HG03280 (cell line): ENCODE measurements around the gene KLHL22.
A peak's percentile ranks its signal among the peaks of the same experiment; 100 is the strongest.
"Not testable (repeated sequence)": the region's sequence is repeated elsewhere in the genome, so short reads cannot be mapped to it uniquely, and the experiment has no call there.

Source experiments
- ATAC-seq: cut with Tn5 transposase; IDR thresholded peaks from one replicate; pipeline ENCODE4 v1.9.1; 2021; ENCODE audit warnings: mild to moderate bottlenecking, moderate library complexity; ENCODE audit not compliant: unreplicated experiment

The KLHL22 gene

GRCh38 chr22:20423008-20423905 lies 72.3 kb downstream of the KLHL22 start:
- no peak for ATAC-seq

GRCh38 chr22:20422271-20423007 lies 73.2 kb downstream of the KLHL22 start:
- ATAC-seq, result no peak

- ATAC-seq, result no peak
Measured at GRCh38 chr22:20421507-20421874, 74.1 kb downstream of the KLHL22 start.

DNA sequence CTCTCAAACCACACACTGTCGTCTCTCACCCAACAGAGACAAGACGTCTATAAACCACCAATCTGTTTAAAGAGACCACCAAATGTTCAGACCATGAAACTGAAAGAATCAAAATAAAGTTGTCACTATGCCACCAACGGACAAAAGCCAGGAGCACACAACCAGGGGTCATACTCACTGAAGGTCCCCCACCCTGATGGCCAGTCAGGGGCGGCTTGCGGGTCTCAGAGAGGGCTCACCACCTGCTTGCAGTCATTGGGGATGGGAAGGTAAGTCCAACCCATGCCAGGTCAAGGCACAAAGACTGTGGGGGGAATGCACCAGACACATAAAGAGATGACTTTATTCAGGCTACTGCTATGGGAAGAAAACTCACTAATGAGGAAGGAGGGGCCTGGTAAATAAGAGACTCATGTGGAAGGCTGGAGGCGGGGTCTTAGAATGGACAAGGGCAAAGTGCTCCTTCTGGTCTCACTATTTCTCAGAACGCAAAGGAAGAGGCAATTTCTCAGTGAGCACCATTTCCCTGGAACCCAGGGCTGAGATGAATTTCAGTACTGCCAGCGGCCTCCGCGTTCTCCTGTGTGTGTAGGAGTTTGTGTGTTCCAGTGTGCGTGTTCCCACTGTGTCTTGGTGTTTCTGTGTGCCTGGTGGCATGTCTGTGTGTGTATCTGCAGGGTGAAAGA lies 75.3 kb downstream of the KLHL22 start:
- ATAC-seq, result no peak

GRCh38 chr22:20419664-20419951 lies 76.0 kb downstream of the KLHL22 start:
- no peak for ATAC-seq

DNA sequence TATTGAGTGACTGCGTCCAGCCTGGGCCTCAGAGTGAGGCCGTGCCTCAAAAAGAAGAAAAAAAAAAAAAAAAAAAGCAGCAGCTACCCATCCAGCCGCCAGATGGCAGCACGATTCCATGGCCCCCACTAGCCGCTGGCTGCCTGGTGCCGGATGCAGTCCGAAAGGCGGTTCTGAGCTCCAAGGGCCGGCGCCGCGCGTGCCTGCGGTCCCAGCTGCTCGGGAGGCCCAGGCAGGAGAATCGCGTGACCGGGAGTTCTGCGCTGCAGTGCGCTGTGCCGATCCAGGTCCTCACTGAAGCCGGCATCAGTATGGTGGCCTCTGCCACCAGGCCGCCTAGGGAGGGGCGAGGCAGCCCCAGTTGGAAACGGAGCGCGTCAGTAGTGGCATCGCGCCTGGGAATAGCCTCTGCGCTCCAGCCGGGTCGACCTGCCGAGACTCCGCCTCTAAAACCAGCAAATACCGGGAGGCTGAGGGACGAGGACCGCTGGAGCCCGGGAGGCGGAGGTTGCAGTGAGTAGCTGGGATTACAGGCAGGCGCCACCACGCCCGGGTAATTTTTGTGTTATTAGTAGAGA lies 77.3 kb downstream of the KLHL22 start:
- peak; percentile 47 for ATAC-seq

DNA sequence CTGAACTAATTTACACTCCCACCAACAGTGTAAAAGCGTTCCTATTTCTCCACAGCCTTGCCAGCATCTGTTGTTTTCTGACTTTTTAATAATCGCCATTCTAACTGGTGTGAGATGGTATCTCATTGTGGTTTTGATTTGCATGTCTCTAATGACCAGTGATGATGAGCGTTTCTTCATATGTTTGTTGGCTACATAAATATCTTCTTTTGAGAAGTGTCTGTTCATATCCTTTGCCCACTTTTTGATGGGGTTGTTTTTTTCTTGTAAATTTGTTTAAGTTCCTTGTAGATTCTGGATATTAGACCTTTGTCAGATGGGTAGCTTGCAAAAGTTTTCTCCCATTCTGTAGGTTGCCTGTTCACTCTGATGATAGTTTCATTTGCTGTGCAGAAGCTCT lies 79.9 kb downstream of the KLHL22 start:
- ATAC-seq, result not testable (repeated sequence)

GRCh38 chr22:20415241-20415640 lies 80.4 kb downstream of the KLHL22 start:
- ATAC-seq, result not testable (repeated sequence)

DNA sequence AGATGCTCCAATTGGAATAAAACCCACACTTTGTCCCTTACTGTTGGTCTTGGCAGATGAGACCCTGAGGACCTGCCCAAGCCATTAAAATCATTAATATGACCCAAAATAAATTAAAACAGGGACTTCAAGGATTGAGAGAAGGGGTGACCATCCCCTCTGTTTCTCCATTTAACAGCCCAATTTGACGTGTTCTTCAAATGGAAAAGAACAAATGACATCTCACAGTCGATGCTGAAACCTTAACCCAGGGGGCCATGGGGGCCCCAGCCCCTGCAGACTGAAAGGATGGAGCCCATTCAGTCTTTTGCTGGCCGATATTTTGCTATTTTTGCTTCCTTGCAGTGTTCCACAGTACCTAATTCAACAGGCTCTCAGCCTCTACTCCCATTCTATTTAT lies 81.1 kb downstream of the KLHL22 start:
- no peak for ATAC-seq

- ATAC-seq, result no peak
Measured at GRCh38 chr22:20414059-20414440, 81.5 kb downstream of the KLHL22 start.

DNA sequence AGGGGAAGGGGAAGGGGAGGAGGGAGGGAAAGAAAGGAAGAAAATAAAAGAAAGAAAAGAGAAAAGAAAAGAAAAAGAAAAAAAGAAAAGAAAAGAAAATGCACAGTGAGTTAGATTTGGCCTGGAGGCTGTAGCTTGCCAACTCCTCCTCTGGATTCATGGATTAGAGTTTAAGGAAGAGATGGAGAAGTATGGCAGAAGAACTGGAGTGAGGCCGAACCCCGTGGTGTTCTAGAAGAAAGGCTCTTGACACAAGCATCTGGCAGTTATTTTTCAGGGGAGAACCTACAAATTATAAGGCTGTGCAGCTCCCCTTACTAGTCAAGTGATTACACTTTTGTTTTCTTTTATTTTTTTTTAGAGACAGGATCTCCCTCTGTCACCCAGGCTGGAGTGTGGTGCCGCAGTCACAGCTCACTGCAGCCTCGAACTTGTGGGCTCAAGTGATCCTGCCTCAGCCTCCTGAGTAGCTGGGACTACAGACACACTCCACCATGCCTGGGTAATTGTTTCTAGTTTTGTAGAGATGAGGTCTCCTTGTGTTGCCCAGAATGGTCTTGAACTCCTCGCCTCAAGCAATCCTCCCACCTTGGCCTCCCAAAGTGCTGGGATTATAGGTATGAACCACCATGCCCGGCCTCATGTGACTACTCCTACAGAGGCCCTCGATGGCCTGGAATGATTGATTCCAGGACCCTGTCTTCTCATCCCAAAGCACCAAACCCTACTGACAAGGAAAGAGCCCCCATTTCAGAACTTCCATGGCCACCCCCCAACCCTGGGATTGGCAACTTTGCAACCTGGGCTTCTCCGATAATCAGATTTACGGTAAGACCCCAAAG lies 82.2 kb downstream of the KLHL22 start:
- no peak for ATAC-seq

DNA sequence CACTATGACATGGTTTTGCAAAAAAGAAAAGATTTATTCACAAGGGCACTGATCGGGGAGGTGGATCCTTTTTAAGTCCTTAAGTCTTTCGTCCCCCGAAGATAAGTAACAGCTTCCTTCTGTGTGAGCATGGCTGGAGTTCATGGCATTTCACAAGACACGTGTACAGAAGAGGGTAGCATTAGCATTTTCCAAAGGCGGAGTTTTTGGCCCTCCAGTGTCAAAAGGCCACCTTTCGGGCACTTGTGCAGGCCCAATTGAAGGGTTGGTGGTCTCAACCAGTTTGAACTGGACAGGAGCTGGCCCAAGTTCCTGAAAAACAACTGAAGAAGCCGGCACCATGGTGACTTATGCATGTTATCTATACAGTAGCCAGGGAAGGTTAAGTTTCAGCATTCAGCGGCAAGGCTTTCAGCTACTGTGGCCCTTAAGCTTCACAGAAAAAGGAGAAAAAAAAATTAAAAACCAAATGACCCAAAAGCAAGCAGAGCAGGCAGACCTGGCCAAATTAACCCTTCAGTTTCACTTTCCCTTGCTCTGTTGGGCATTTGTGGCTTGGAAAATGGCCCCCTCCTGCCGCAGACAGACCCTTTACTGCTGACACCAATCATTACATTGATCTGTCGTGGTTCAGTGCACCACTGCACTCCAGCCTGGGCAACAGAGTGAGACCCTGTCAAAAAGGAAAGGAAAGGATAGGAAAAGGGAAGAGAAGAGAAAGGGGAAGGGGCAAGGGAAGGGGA lies 83.0 kb downstream of the KLHL22 start:
- ATAC-seq, result no peak

DNA sequence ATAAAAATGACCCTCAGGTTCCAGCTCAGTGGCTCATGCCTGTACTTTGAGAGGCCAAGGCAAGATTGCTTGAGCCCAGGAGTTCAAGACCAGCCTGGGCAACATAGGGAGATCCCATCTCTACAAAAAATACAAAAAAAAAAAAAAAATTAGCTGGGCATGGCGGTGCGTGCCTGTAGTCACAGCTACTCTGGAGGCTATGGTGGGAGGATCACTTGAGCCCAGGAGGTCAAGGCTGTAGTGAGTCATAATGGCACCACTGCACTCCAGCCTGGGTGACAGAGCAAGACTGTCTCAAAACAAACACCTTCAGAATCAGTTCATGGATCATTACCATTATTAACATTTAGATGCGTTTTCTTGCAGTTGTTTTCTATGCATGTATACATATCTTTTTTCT lies 86.2 kb downstream of the KLHL22 start:
- ATAC-seq, result not testable (repeated sequence)

- no peak for ATAC-seq
Measured at GRCh38 chr22:20408891-20409290, 86.7 kb downstream of the KLHL22 start.

- ATAC-seq, result no peak
Measured at GRCh38 chr22:20407829-20408228, 87.8 kb downstream of the KLHL22 start.

GRCh38 chr22:20406686-20407408 lies 88.7 kb downstream of the KLHL22 start:
- no peak for ATAC-seq

GRCh38 chr22:20405931-20406685 lies 89.5 kb downstream of the KLHL22 start:
- ATAC-seq, result no peak

- no peak for ATAC-seq
Measured at GRCh38 chr22:20405291-20405930, 90.2 kb downstream of the KLHL22 start.
